Neutrophil (primary cell): Measurements from ENCODE around the gene MINDY1.
A peak's percentile ranks its signal among the peaks of the same experiment; 100 is the strongest.

ENCODE experiments used
- H3K27ac ChIP-seq: fragments of 200-600 bp; sonication (generic); 2 replicates; pipeline ENCODE4 v1.5.1; 2016; ENCODE audit warnings: mild to moderate bottlenecking, moderate library complexity
- H3K27me3 ChIP-seq: fragments of 200-600 bp; sonication (generic); 2 replicates; pipeline ENCODE4 v1.6.0; 2016; ENCODE audit warnings: mild to moderate bottlenecking
- H3K36me3 ChIP-seq: fragments of 200-600 bp; sonication (generic); 2 replicates; pipeline ENCODE4 v1.5.1; 2017
- H3K4me1 ChIP-seq, 2 experiments: fragments of 200-600 bp in 1 of 2; sonication (generic) in 1 of 2; 1 replicate in 1 of 2; 2 replicates in 1 of 2; pipeline versions ENCODE4 v1.5.1 to v1.6.1; 2013 to 2016; ENCODE audit warnings: low read depth in 1 of 2, low read length in 1 of 2, mild to moderate bottlenecking in 1 of 2, moderate library complexity in 1 of 2; ENCODE audit not compliant: control insufficient read depth in 1 of 2, insufficient read depth in 1 of 2
- H3K4me3 ChIP-seq, 2 experiments: fragments of 200-600 bp in 1 of 2; sonication (generic) in 1 of 2; 1 replicate in 1 of 2; 2 replicates in 1 of 2; pipeline ENCODE4 v1.5.1; 2013 to 2016; ENCODE audit warnings: low read depth in 1 of 2, low read length in 1 of 2, mild to moderate bottlenecking in 1 of 2, moderate library complexity in 1 of 2
- H3K9me3 ChIP-seq: fragments of 200-600 bp; sonication (generic); 2 replicates; pipeline ENCODE4 v1.5.1; 2016
- CTCF ChIP-seq: fragments of 200-600 bp; sonication (generic); IDR thresholded peaks from 2 replicates; pipeline ENCODE4 v1.5.1; 2016; ENCODE audit warnings: antibody characterized with exemption

The MINDY1 gene

GRCh38 chr1:151010346-151010726 is 3.6 kb upstream of the MINDY1 start:
- Histone ChIP-seq H3K27ac (no peak overlapping the region), H3K4me3 (no peak overlapping the region), H3K36me3 (peaks cover 4% of the 10 kb centered on the region), H3K27me3 (no peaks in the 10 kb centered on the region), H3K4me1 (peaks cover 29 to 37% of the 10 kb centered on the region in 2 experiments), H3K9me3 (no peaks in the 10 kb centered on the region)
- no peak for TF ChIP-seq CTCF

GRCh38 chr1:151009674-151010345 is 3.1 kb upstream of the MINDY1 start:
- H3K4me1 ChIP-seq, result peaks cover 29 to 42% of the 10 kb centered on the region in 2 experiments
- no peaks in the 10 kb centered on the region for H3K27me3 ChIP-seq
- no peak overlapping the region for H3K4me3 ChIP-seq
- TF ChIP-seq CTCF, result no peak
- peak overlapping the region; percentile 96 for H3K27ac ChIP-seq
- H3K36me3 ChIP-seq, result peaks cover 4% of the 10 kb centered on the region
- no peaks in the 10 kb centered on the region for H3K9me3 ChIP-seq

GRCh38 chr1:151009206-151009587 is 2.5 kb upstream of the MINDY1 start:
- Histone ChIP-seq H3K27ac (peak overlapping the region; percentile 96), H3K27me3 (no peaks in the 10 kb centered on the region), H3K4me1 (peaks cover 33 to 48% of the 10 kb centered on the region in 2 experiments), H3K36me3 (peaks cover 4% of the 10 kb centered on the region), H3K9me3 (no peaks in the 10 kb centered on the region), H3K4me3 (peak overlapping the region; percentile 90 to 99)
- no peak for TF ChIP-seq CTCF

- H3K4me1 ChIP-seq, result peaks cover 40 to 54% of the 10 kb centered on the region in 2 experiments
Observed at GRCh38 chr1:151008244-151009205, 1.8 kb upstream of the MINDY1 start, which contains the start of gene PRUNE1. PRUNE1 (plus strand) TSS chr1:151008449; CDS start chr1:151008633, 184 bp downstream.

GRCh38 chr1:151007853-151008243 is 1.1 kb upstream of the MINDY1 start:
- H3K9me3 ChIP-seq, result no peaks in the 10 kb centered on the region
- H3K4me3 ChIP-seq, result peak overlapping the region; percentile 90 to 99
- H3K27me3 ChIP-seq, result no peaks in the 10 kb centered on the region
- peak overlapping the region; percentile 96 for H3K27ac ChIP-seq
- H3K36me3 ChIP-seq, result peaks cover 1% of the 10 kb centered on the region
- TF ChIP-seq CTCF, result no peak
- H3K4me1 ChIP-seq, result peaks cover 46 to 61% of the 10 kb centered on the region in 2 experiments

More at GRCh38 chr1:151008244-151009205, 1.8 kb upstream of the MINDY1 start, which contains the start of gene PRUNE1:
- Histone ChIP-seq H3K27me3 (no peaks in the 10 kb centered on the region), H3K36me3 (peaks cover 4% of the 10 kb centered on the region), H3K4me3 (peak within 1 kb of the TSS; percentile 90 to 99), H3K27ac (peak within 1 kb of the TSS; percentile 96), H3K9me3 (no peaks in the 10 kb centered on the region)
- TF ChIP-seq CTCF, result peak; percentile 54
